B cell (primary cell): ENCODE measurements around the gene EP400. TPM values are rescaled to one million over a fixed set of nuclear protein-coding genes. Genes with fewer than 3 reads are reported as not detected.

Experiments
- ATAC-seq: fragments of 200-7000 bp; cut with Tn5 transposase; one replicate; pipeline ENCODE4 v1.10.0; 2021; ENCODE audit warnings: low read depth, mild to moderate bottlenecking, moderate number of reproducible peaks, moderate library complexity
- CTCF ChIA-PET: fragments of 350-600 bp; sonication (Branson Sonifier 250); formaldehyde crosslinking; loops from one replicate; lab custom pipeline; 2021; ENCODE audit warnings: antibody characterized with exemption, inconsistent platforms; lab: Charles Lee
- POLR2A ChIA-PET: fragments of 350-600 bp; sonication (Branson Sonifier 250); formaldehyde crosslinking; loops from one replicate; lab custom pipeline; 2021; ENCODE audit warnings: antibody characterized with exemption; lab: Charles Lee
- DNase-seq: peaks from one replicate; pipeline ENCODE4 v3.0.0; 2013
- H2AFZ ChIP-seq: 2 replicates; pipeline ENCODE4 v1.6.1; 2012; ENCODE audit warnings: mild to moderate bottlenecking, low read depth, low read length; ENCODE audit not compliant: insufficient read depth, poor library complexity, severe bottlenecking
- H3K27ac ChIP-seq, 2 donors: 1 replicate in 1 of 2; 2 replicates in 1 of 2; pipeline ENCODE4 v1.5.1; 2012 to 2013; ENCODE audit warnings: low read length in 2 of 2, mild to moderate bottlenecking in 2 of 2, moderate library complexity in 1 of 2
- H3K27me3 ChIP-seq, 4 experiments: fragments of 200-600 bp in 1 of 4; sonication (generic) in 1 of 4; replicated peaks in 1 of 4; 1 replicate in 2 of 4; 2 replicates in 2 of 4; pipeline versions ENCODE4 v1.6.1 to v1.7.0; 2013 to 2016; ENCODE audit warnings: low read length in 3 of 4, mild to moderate bottlenecking in 2 of 4, mixed read lengths in 1 of 4, moderate library complexity in 1 of 4; ENCODE audit not compliant: insufficient read depth in 4 of 4, control insufficient read depth in 3 of 4; ENCODE audit errors: control extremely low read depth in 1 of 4
- H3K36me3 ChIP-seq, 2 experiments: replicated peaks in 1 of 2; 1 replicate in 1 of 2; 2 replicates in 1 of 2; pipeline versions ENCODE4 v1.6.1 to v1.7.1; 2013; ENCODE audit warnings: low read length in 1 of 2; ENCODE audit not compliant: insufficient read depth in 2 of 2, control insufficient read depth in 1 of 2; ENCODE audit errors: control extremely low read depth in 1 of 2, extremely low read depth in 1 of 2
- H3K4me1 ChIP-seq, 2 donors: fragments of 200-600 bp in 1 of 2; sonication (generic) in 1 of 2; 1 replicate in 1 of 2; 2 replicates in 1 of 2; pipeline versions ENCODE4 v1.5.1 to v1.6.1; 2013 to 2017; ENCODE audit warnings: low read length in 2 of 2; ENCODE audit not compliant: control insufficient read depth in 2 of 2, insufficient read depth in 2 of 2
- H3K4me2 ChIP-seq: replicated peaks from 2 replicates; pipeline ENCODE3; 2012; ENCODE audit warnings: mild to moderate bottlenecking, low read depth, low read length; ENCODE audit not compliant: poor library complexity, severe bottlenecking
- H3K4me3 ChIP-seq, 5 experiments: fragments of 200-600 bp in 1 of 5; sonication (generic) in 1 of 5; 1 replicate in 3 of 5; 2 replicates in 2 of 5; pipeline versions ENCODE4 v1.5.1 to v1.7.0; 2011 to 2016; ENCODE audit warnings: low read length in 4 of 5, mild to moderate bottlenecking in 4 of 5, low read depth in 2 of 5, control low read depth in 1 of 5, moderate library complexity in 1 of 5; ENCODE audit not compliant: insufficient read depth in 1 of 5; ENCODE audit errors: control extremely low read depth in 1 of 5, extremely low read depth in 1 of 5
- H3K79me2 ChIP-seq: fragments of 200-600 bp; sonication (generic); one replicate; pipeline ENCODE4 v1.6.0; 2016; ENCODE audit warnings: low read length; ENCODE audit not compliant: control insufficient read depth, insufficient read depth
- H3K9ac ChIP-seq: fragments of 200-600 bp; sonication (generic); 2 replicates; pipeline ENCODE4 v1.6.1; 2017; ENCODE audit warnings: mild to moderate bottlenecking, low read length, moderate library complexity
- H3K9me3 ChIP-seq, 3 donors: one replicate each; pipeline versions ENCODE4 v1.6.1 to v1.7.1; 2013; ENCODE audit warnings: low read length in 2 of 3; ENCODE audit not compliant: control insufficient read depth in 2 of 3, insufficient read depth in 1 of 3; ENCODE audit errors: control extremely low read depth in 1 of 3
- H4K20me1 ChIP-seq: 2 replicates; pipeline ENCODE4 v1.6.0; 2012; ENCODE audit warnings: mild to moderate bottlenecking, low read length; ENCODE audit not compliant: insufficient read depth, control insufficient read depth, poor library complexity, severe bottlenecking
- H3K27ac Mint-ChIP-seq: one replicate; pipeline ENCODE4 v1.8.0; 2021; ENCODE audit warnings: mixed read lengths
- H3K27me3 Mint-ChIP-seq: one replicate; pipeline ENCODE4 v1.8.0; 2021; ENCODE audit warnings: mixed read lengths
- H3K4me1 Mint-ChIP-seq: one replicate; pipeline ENCODE4 v1.8.0; 2021; ENCODE audit warnings: mixed read lengths
- H3K4me3 Mint-ChIP-seq: one replicate; pipeline ENCODE4 v1.8.0; 2021; ENCODE audit warnings: mixed read lengths
- H3K9me3 Mint-ChIP-seq: one replicate; pipeline ENCODE4 v1.8.0; 2022; ENCODE audit warnings: mixed read lengths; ENCODE audit not compliant: insufficient read depth
- EZH2 ChIP-seq: IDR thresholded peaks from 2 replicates; pipeline ENCODE4 v1.6.1; 2012; ENCODE audit warnings: borderline replicate concordance, low read depth, mild to moderate bottlenecking, moderate library complexity, low read length; ENCODE audit not compliant: insufficient read depth, poor library complexity, severe bottlenecking
- WGBS: methylation state at CpG from one replicate; pipeline ENCODE4 v1.1.5; 2013; ENCODE audit warnings: missing lambda C conversion rate; ENCODE audit not compliant: insufficient coverage; 5-methylcytosine and 5-hydroxymethylcytosine counted together
- intact Hi-C: fragments of 100-400 bp; cut with micrococcal nuclease; formaldehyde crosslinking; loops from one replicate; pipeline ENCODE4 v1.10.0; 2022
- polyA plus RNA-seq: library from polyadenylated mRNA; depleted of rRNA; stranded (reverse); fragments of >200 nt; gene quantifications from 2 replicates; pipeline ENCODE4 v1.2.3, GENCODE V29; 2012
- total RNA-seq, 2 donors: library from RNA; stranded (reverse); fragments of 120-200 nt in 1 of 2; gene quantifications; 1 replicate in 1 of 2; 2 replicates in 1 of 2; pipeline versions ENCODE4 v1.2.3 to v1.2.4, GENCODE V29; 2013 to 2022
- TF ChIP-seq, protein P1 (sequence below): fragments of 200-600 bp; IDR thresholded peaks from one replicate; pipeline ENCODE4 v1.8.0; 2022; ENCODE audit warnings: antibody characterized with exemption, mild to moderate bottlenecking

The EP400 gene
- total and polyA plus RNA-seq, 2 donors (not counting 1 experiment from before 2014, with no cell fraction given) = 17.3 to 82.2 TPM

DNA sequence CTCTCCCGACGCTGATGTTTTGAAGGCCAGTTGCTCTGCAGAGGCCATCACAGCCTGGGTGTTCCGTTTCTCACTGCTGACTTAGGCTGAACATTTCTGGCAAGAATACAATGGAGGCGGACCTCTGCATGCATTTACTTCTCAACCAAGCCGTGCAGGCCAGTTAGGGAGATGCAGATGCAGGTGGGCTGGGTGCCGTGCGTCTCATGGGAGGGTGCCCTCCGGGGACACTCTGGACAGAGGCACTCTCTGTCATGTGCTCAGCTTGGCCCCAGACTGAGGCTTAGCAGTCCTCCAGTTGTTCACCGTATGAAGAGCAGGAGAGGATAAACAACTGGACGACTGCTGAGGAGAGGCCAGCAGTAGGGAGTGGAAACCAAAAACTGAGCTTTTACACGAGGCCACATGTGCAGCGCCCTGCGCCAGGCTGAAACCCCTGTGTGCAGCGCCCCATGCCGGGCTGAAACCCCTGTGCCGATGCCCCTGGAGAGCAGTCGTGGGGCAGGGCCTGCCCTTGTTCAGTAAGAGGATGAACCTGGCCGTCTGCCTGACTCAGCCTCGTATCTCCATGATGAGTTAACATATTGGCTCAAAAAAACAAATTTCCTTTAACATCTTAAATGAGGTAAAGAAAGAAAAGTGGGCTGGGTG is 162.0 kb downstream of the EP400 start:
- Histone ChIP-seq H2AFZ (no peak overlapping the region), H3K36me3 (peaks cover 14 to 43% of the 10 kb centered on the region in 2 experiments), H3K4me2 (no peak overlapping the region), H3K4me1 (no peaks in the 10 kb centered on the region), H3K9ac (no peak overlapping the region), H3K79me2 (no peaks in the 10 kb centered on the region), H3K27ac (no peak overlapping the region), H3K9me3 (no peaks in the 10 kb centered on the region), H3K27me3 (no peaks in the 10 kb centered on the region), H3K4me3 (no peak overlapping the region), H4K20me1 (no peaks in the 10 kb centered on the region)
- Mint-ChIP-seq H3K9me3 (no peaks in the 10 kb centered on the region), H3K27ac (no peak overlapping the region), H3K27me3 (no peaks in the 10 kb centered on the region), H3K4me1 (no peaks in the 10 kb centered on the region), H3K4me3 (no peak overlapping the region)
- intact Hi-C loops = no loop called here
- ATAC-seq = no peak
- POLR2A ChIA-PET = no interaction called here
- WGBS = 97% methylated on average over 16 of the region's 19 CpGs
- TF ChIP-seq EZH2 = no peak
- TF ChIP-seq, protein P1, sequence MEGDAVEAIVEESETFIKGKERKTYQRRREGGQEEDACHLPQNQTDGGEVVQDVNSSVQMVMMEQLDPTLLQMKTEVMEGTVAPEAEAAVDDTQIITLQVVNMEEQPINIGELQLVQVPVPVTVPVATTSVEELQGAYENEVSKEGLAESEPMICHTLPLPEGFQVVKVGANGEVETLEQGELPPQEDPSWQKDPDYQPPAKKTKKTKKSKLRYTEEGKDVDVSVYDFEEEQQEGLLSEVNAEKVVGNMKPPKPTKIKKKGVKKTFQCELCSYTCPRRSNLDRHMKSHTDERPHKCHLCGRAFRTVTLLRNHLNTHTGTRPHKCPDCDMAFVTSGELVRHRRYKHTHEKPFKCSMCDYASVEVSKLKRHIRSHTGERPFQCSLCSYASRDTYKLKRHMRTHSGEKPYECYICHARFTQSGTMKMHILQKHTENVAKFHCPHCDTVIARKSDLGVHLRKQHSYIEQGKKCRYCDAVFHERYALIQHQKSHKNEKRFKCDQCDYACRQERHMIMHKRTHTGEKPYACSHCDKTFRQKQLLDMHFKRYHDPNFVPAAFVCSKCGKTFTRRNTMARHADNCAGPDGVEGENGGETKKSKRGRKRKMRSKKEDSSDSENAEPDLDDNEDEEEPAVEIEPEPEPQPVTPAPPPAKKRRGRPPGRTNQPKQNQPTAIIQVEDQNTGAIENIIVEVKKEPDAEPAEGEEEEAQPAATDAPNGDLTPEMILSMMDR = no peak
- DNase-seq = no peak
- CTCF ChIA-PET = no interaction called here

DNA sequence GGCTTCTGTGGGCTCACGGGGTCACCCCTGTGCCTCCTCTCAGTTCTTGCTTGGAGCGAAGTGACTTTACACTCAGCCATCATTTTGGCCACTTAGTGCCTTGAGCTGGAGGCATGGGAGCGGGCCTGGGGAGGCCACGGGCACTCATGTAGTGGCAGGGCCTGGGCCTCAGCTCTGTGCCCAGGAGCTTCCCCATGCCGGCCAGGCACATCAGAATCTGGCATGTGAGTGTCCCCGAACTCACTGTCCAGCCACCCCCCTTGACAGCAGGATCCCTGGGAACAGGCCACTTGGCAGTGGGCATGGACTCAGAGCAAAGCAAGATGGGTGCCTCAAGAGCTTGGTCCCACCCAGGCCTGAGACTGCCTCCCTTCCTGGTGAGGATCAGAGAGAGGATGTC is 164.9 kb downstream of the EP400 start:
- H3K4me3 Mint-ChIP-seq = no peak overlapping the region

More for the DNA sequence above, 164.9 kb downstream of the EP400 start:
- CTCF ChIA-PET = no interaction called here
- Histone ChIP-seq H2AFZ (no peak overlapping the region), H3K9ac (no peak overlapping the region), H3K4me1 (no peaks in the 10 kb centered on the region), H3K27ac (no peak overlapping the region), H3K79me2 (no peaks in the 10 kb centered on the region), H3K36me3 (peaks cover 12 to 39% of the 10 kb centered on the region in 2 experiments), H3K4me2 (no peak overlapping the region), H4K20me1 (no peaks in the 10 kb centered on the region), H3K9me3 (no peaks in the 10 kb centered on the region), H3K4me3 (no peak overlapping the region), H3K27me3 (no peaks in the 10 kb centered on the region)
- DNase-seq = no peak
- Mint-ChIP-seq H3K9me3 (no peaks in the 10 kb centered on the region), H3K27me3 (no peaks in the 10 kb centered on the region), H3K27ac (no peak overlapping the region), H3K4me1 (no peaks in the 10 kb centered on the region)
- no peak for ATAC-seq
- POLR2A ChIA-PET = no interaction called here
- intact Hi-C loops = no loop called here
- TF ChIP-seq, protein P1 = no peak
- TF ChIP-seq EZH2 = no peak
- WGBS = over 99% methylated on average over 6 of the region's 6 CpGs
